ENCODE measurements around the gene NUDT17. TPM values are rescaled to one million over a fixed set of nuclear protein-coding genes. Genes with fewer than 3 reads are reported as not detected.
A peak's percentile ranks its signal among the peaks of the same experiment; 100 is the strongest.
"Not testable (repeated sequence)": the region's sequence is repeated elsewhere in the genome, so short reads cannot be mapped to it uniquely, and the experiment has no call there.

NUDT17 gene
- total and polyA plus RNA-seq, 2 experiments from 2014 or later: 15.7 to 23.1 TPM

- no peak for DNase-seq (ENCODE audit: low read depth in 1 of 2, low spot score in 1 of 2)
- no peaks in the 10 kb centered on the region for H3K27me3 ChIP-seq
- H3K4me1 ChIP-seq (ENCODE audit: low read depth): peaks cover 4% of the 10 kb centered on the region
- peak overlapping the region; percentile 91 for H3K27ac ChIP-seq
- no peak for TF ChIP-seq CTCF (IDR thresholded peaks at IDR 0.05; ENCODE audit: low read depth, low read length)
- peak overlapping the region; percentile 67 for H3K4me3 ChIP-seq
- H3K9me3 ChIP-seq (ENCODE audit: low read depth): no peaks in the 10 kb centered on the region
- peaks cover 34% of the 10 kb centered on the region for H3K36me3 ChIP-seq
Observed at GRCh38 chr1:145824499-145824842, 21.0 kb upstream of the NUDT17 start.

- DNase-seq (ENCODE audit: low read depth in 1 of 2, low spot score in 1 of 2): no peak
- H3K27ac ChIP-seq: no peak overlapping the region
- TF ChIP-seq CTCF (IDR thresholded peaks at IDR 0.05; ENCODE audit: low read depth, low read length): no peak
- H3K27me3 ChIP-seq: no peaks in the 10 kb centered on the region
- H3K36me3 ChIP-seq: peaks cover 45% of the 10 kb centered on the region
- H3K4me1 ChIP-seq (ENCODE audit: low read depth): peaks cover 4% of the 10 kb centered on the region
- H3K4me3 ChIP-seq: no peak overlapping the region
- H3K9me3 ChIP-seq (ENCODE audit: low read depth): no peaks in the 10 kb centered on the region
Observed at GRCh38 chr1:145826030-145826429, 19.4 kb upstream of the NUDT17 start.

GRCh38 chr1:145827966-145828365 lies 17.5 kb upstream of the NUDT17 start:
- Histone ChIP-seq H3K9me3 (ENCODE audit: low read depth) (no peaks in the 10 kb centered on the region), H3K4me1 (ENCODE audit: low read depth) (peaks cover 4% of the 10 kb centered on the region), H3K36me3 (peaks cover 52% of the 10 kb centered on the region), H3K4me3 (no peak overlapping the region), H3K27me3 (no peaks in the 10 kb centered on the region), H3K27ac (no peak overlapping the region)
- DNase-seq (ENCODE audit: low read depth in 1 of 2, low spot score in 1 of 2): no peak
- TF ChIP-seq CTCF (IDR thresholded peaks at IDR 0.05; ENCODE audit: low read depth, low read length): no peak

- no peak for TF ChIP-seq CTCF (IDR thresholded peaks at IDR 0.05; ENCODE audit: low read depth, low read length)
- Histone ChIP-seq H3K4me1 (ENCODE audit: low read depth) (peaks cover 4% of the 10 kb centered on the region), H3K9me3 (ENCODE audit: low read depth) (no peaks in the 10 kb centered on the region), H3K36me3 (peaks cover 58% of the 10 kb centered on the region), H3K27ac (no peak overlapping the region), H3K27me3 (no peaks in the 10 kb centered on the region), H3K4me3 (no peak overlapping the region)
- no peak for DNase-seq (ENCODE audit: low read depth in 1 of 2, low spot score in 1 of 2)
Observed at GRCh38 chr1:145828367-145829026, 16.9 kb upstream of the NUDT17 start.

DNA sequence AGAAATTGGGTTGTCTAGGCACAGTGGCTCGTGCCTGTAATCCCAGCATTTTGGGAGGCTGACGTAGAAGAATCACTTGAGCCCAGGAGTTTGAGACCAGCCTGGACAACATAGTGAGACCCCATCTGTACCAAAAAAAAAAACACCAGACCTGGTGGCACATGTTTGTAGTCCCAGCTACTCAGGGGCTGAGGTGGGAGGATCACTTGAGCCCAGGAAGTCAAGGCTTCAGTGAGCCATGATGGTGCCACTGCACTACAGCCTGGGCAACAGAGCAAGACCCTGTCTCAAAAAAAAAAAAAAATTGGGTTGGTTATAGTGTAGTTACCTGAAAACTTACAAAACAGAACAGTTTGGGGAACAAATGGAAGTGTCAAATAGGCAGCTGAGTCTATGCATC lies 14.6 kb upstream of the NUDT17 start:
- not testable (repeated sequence) for DNase-seq (ENCODE audit: low read depth in 1 of 2, low spot score in 1 of 2); H3K4me3 ChIP-seq; H3K4me1 ChIP-seq (ENCODE audit: low read depth); H3K9me3 ChIP-seq (ENCODE audit: low read depth); H3K27me3 ChIP-seq; H3K27ac ChIP-seq
- peaks cover 71% of the 10 kb centered on the region for H3K36me3 ChIP-seq

DNA sequence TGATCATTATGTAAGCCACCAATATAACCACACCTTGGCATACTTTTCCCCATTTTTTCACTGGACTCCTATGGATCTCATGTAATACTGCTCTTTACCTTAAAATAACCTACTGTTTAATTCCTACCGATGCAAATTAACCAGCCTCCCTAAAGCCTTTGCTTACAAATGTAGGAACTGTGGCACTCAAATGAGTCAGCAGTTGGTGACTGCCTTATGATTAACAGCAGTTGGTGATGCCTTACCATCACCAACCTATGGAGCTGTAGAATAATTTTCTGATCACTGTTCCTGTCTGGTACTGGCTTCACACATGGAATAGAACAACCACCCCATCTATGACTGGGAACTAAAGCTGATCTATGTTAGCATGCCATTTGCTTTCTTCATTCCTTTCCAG lies 7.8 kb upstream of the NUDT17 start:
- no peak for DNase-seq (ENCODE audit: low read depth in 1 of 2, low spot score in 1 of 2)
- Histone ChIP-seq H3K36me3 (peaks cover 82% of the 10 kb centered on the region), H3K27ac (no peak overlapping the region), H3K4me1 (ENCODE audit: low read depth) (no peaks in the 10 kb centered on the region), H3K4me3 (no peak overlapping the region), H3K9me3 (ENCODE audit: low read depth) (no peaks in the 10 kb centered on the region), H3K27me3 (no peaks in the 10 kb centered on the region)
- no peak for TF ChIP-seq CTCF (IDR thresholded peaks at IDR 0.05; ENCODE audit: low read depth, low read length)
